ENCODE data around the gene PALLD. TPM values are rescaled to one million over a fixed set of nuclear protein-coding genes. Genes with fewer than 3 reads are reported as not detected.

PALLD gene
- total RNA-seq, 2 donors from 2014 or later = 11.3 to 49.1 TPM

- no peaks in the 10 kb centered on the region for H3K36me3 Mint-ChIP-seq (ENCODE audit: low read depth)
Measured at GRCh38 chr4:168651374-168651773, 154.5 kb downstream of the PALLD start.

GRCh38 chr4:168651864-168652263 lies 155.0 kb downstream of the PALLD start:
- Mint-ChIP-seq H3K27me3 (peaks cover 15% of the 10 kb centered on the region), H3K27ac (no peak overlapping the region), H3K9me3 (no peaks in the 10 kb centered on the region), H3K4me1 (no peaks in the 10 kb centered on the region), H3K4me3 (no peak overlapping the region), H3K36me3 (ENCODE audit: low read depth) (no peaks in the 10 kb centered on the region)
- no peak for ATAC-seq (replicated peaks)

More at GRCh38 chr4:168651374-168651773, 154.5 kb downstream of the PALLD start:
- Mint-ChIP-seq H3K27me3 (peaks cover 15% of the 10 kb centered on the region), H3K4me1 (no peaks in the 10 kb centered on the region), H3K9me3 (no peaks in the 10 kb centered on the region), H3K4me3 (no peak overlapping the region), H3K27ac (no peak overlapping the region)
- ATAC-seq (replicated peaks) = no peak

DNA sequence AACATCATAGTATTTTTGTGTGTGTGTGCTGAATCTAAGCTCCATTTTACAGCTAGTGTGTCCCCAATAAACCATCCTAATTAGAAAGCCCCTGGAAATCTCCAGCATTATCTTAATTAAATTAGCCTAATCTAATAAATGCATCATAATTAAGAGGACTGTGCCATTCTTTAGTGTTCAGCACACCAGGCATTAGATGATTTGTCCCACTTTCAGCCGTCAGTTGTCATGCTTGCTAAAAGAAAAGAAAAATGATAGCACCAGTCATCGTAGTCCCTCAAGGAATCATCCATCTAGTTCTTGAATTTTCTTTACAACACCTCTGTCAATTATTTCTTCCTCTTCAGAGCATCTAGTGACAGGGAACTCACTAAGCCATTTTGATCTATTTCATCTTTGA lies 155.9 kb downstream of the PALLD start:
- Mint-ChIP-seq H3K9me3 (no peaks in the 10 kb centered on the region), H3K4me1 (no peaks in the 10 kb centered on the region), H3K27me3 (peaks cover 22% of the 10 kb centered on the region), H3K27ac (no peak overlapping the region), H3K4me3 (no peak overlapping the region), H3K36me3 (ENCODE audit: low read depth) (no peaks in the 10 kb centered on the region)
- ATAC-seq (replicated peaks) = no peak

GRCh38 chr4:168654104-168654847 lies 157.4 kb downstream of the PALLD start:
- H3K4me1 Mint-ChIP-seq = no peaks in the 10 kb centered on the region
- ATAC-seq (replicated peaks) = no peak
- H3K27ac Mint-ChIP-seq = no peak overlapping the region

DNA sequence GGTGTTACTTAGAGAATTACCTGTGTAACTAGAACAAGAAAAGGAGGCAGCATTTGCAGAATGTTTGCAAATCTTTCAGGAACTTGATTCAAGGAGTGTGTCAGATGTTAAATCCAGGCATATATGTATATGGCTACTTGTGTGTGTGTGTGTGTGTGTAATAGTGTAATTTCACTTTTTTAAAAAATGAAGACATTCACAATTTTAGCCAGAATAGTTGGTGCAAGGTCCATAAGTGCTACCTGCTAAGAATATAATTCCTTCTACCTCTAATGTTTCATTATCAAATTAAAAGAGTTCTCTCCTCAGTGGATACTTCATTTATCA lies 158.0 kb downstream of the PALLD start:
- Mint-ChIP-seq H3K27me3 (peaks cover 22% of the 10 kb centered on the region), H3K27ac (no peak overlapping the region), H3K4me1 (no peaks in the 10 kb centered on the region), H3K4me3 (no peak overlapping the region), H3K36me3 (ENCODE audit: low read depth) (no peaks in the 10 kb centered on the region), H3K9me3 (no peaks in the 10 kb centered on the region)
- ATAC-seq (replicated peaks) = no peak

More at GRCh38 chr4:168654104-168654847, 157.4 kb downstream of the PALLD start:
- Mint-ChIP-seq H3K27me3 (peaks cover 22% of the 10 kb centered on the region), H3K4me3 (no peak overlapping the region), H3K36me3 (ENCODE audit: low read depth) (no peaks in the 10 kb centered on the region), H3K9me3 (no peaks in the 10 kb centered on the region)

DNA sequence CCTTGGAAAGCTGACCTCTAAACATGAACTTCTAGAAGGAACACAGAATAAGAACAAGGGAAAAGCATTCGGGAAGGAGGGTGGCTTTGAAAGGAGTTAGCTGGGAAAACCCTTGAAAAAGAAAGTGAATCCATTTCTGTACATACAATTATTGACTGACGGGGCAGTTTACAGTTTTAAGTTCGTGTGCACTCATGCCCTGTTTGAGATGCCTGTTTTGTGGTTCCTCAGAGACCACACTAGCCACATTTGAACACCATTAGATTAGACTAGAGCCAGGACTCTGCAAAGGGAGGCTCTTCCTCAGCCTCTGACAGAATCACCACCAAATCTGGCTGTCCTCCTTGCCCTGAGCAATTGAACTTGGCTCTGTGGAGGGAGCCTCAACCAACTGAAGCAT lies 158.3 kb downstream of the PALLD start:
- H3K4me1 Mint-ChIP-seq = no peaks in the 10 kb centered on the region
- ATAC-seq (replicated peaks) = no peak
- peaks cover 22% of the 10 kb centered on the region for H3K27me3 Mint-ChIP-seq

GRCh38 chr4:168656055-168656660 lies 159.3 kb downstream of the PALLD start:
- H3K9me3 Mint-ChIP-seq = no peaks in the 10 kb centered on the region
- H3K4me1 Mint-ChIP-seq = no peaks in the 10 kb centered on the region
- peaks cover 22% of the 10 kb centered on the region for H3K27me3 Mint-ChIP-seq
- ATAC-seq (replicated peaks) = no peak
- H3K27ac Mint-ChIP-seq = no peak overlapping the region
- H3K36me3 Mint-ChIP-seq (ENCODE audit: low read depth) = no peaks in the 10 kb centered on the region
- H3K4me3 Mint-ChIP-seq = no peak overlapping the region

More for the DNA sequence above, 158.3 kb downstream of the PALLD start:
- Mint-ChIP-seq H3K9me3 (no peaks in the 10 kb centered on the region), H3K4me3 (no peak overlapping the region), H3K27ac (no peak overlapping the region), H3K36me3 (ENCODE audit: low read depth) (no peaks in the 10 kb centered on the region)

GRCh38 chr4:168656946-168657473 lies 160.2 kb downstream of the PALLD start:
- H3K27ac Mint-ChIP-seq = no peak overlapping the region
- H3K27me3 Mint-ChIP-seq = peaks cover 15% of the 10 kb centered on the region
- H3K4me3 Mint-ChIP-seq = no peak overlapping the region
- no peaks in the 10 kb centered on the region for H3K4me1 Mint-ChIP-seq
- no peak for ATAC-seq (replicated peaks)
- no peaks in the 10 kb centered on the region for H3K36me3 Mint-ChIP-seq (ENCODE audit: low read depth)
- H3K9me3 Mint-ChIP-seq = no peaks in the 10 kb centered on the region

DNA sequence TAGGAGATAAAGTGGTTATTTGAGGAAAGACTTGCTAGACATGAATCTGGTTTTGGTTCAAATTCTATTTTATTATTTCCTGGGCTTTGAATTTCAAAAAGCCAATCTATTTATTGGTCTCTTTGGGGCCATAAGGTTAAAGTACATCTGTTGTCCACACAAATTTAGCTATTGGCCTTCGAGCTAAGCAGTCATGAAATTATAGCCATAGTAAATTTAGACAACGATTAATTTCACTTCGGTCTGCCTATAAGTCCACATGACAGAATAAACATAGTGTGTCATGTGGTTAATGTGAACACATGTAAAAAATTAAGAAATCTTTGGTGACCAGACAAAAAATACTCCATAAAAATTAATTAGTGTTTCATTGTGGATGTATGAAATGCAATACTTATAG lies 161.9 kb downstream of the PALLD start:
- H3K9me3 Mint-ChIP-seq = no peaks in the 10 kb centered on the region
- ATAC-seq (replicated peaks) = no peak

GRCh38 chr4:168659741-168660465 lies 163.1 kb downstream of the PALLD start:
- no peak overlapping the region for H3K4me3 Mint-ChIP-seq

More for the DNA sequence above, 161.9 kb downstream of the PALLD start:
- no peak overlapping the region for H3K27ac Mint-ChIP-seq
- no peaks in the 10 kb centered on the region for H3K36me3 Mint-ChIP-seq (ENCODE audit: low read depth)
- no peak overlapping the region for H3K4me3 Mint-ChIP-seq
- peaks cover 19% of the 10 kb centered on the region for H3K27me3 Mint-ChIP-seq
- H3K4me1 Mint-ChIP-seq = no peaks in the 10 kb centered on the region

DNA sequence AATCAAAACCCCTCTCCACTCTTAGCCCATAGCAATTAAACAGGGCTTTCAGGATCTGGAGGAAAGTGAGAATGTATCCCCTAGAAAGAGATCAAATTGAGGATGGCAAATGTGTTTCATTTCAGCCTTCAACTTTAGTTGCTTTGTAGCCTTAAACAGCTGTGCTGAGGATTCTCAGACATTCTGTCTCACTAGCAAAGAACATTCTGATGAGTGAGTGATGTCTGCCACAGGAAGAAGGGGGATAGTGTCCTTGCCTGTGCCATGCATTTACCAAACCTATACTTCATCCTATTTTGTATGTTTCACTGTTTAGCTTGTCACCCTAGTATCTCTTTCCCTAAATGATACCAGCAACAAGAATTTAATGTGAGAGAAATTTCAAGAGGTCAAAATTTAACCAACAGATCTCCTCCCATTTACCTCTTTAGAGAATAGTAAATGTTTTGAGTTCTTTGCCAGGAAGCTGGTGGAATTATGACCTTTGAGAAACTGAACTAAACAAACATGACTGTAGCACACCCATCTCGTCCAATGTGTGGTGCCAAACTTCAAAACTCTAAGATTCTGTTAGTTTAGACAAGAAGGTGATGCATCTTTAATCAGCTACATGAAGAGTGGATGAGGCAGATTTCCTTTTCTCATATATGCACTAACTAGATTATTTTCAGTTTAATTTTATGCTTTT lies 165.6 kb downstream of the PALLD start:
- peaks cover 11% of the 10 kb centered on the region for H3K27me3 Mint-ChIP-seq
- H3K27ac Mint-ChIP-seq = no peak overlapping the region
- H3K9me3 Mint-ChIP-seq = no peaks in the 10 kb centered on the region
- H3K4me1 Mint-ChIP-seq = no peaks in the 10 kb centered on the region
- H3K36me3 Mint-ChIP-seq (ENCODE audit: low read depth) = no peaks in the 10 kb centered on the region
- no peak for ATAC-seq (replicated peaks)
- H3K4me3 Mint-ChIP-seq = no peak overlapping the region

More at GRCh38 chr4:168659741-168660465, 163.1 kb downstream of the PALLD start:
- H3K4me1 Mint-ChIP-seq = no peaks in the 10 kb centered on the region
- no peaks in the 10 kb centered on the region for H3K36me3 Mint-ChIP-seq (ENCODE audit: low read depth)
- H3K27ac Mint-ChIP-seq = no peak overlapping the region
- peaks cover 14% of the 10 kb centered on the region for H3K27me3 Mint-ChIP-seq
- no peak for ATAC-seq (replicated peaks)
- no peaks in the 10 kb centered on the region for H3K9me3 Mint-ChIP-seq

- ATAC-seq (replicated peaks) = no peak
- Mint-ChIP-seq H3K36me3 (ENCODE audit: low read depth) (no peaks in the 10 kb centered on the region), H3K4me3 (no peak overlapping the region), H3K27me3 (peaks cover 10% of the 10 kb centered on the region), H3K4me1 (no peaks in the 10 kb centered on the region), H3K9me3 (no peaks in the 10 kb centered on the region), H3K27ac (no peak overlapping the region)
Measured at GRCh38 chr4:168664242-168664891, 167.5 kb downstream of the PALLD start.

GRCh38 chr4:168666531-168666930 lies 169.7 kb downstream of the PALLD start:
- peaks cover 10% of the 10 kb centered on the region for H3K27me3 Mint-ChIP-seq
- no peak overlapping the region for H3K4me3 Mint-ChIP-seq
- ATAC-seq (replicated peaks) = no peak
- H3K4me1 Mint-ChIP-seq = no peaks in the 10 kb centered on the region
- no peak overlapping the region for H3K27ac Mint-ChIP-seq
- no peaks in the 10 kb centered on the region for H3K9me3 Mint-ChIP-seq
- no peaks in the 10 kb centered on the region for H3K36me3 Mint-ChIP-seq (ENCODE audit: low read depth)

- Mint-ChIP-seq H3K4me1 (no peaks in the 10 kb centered on the region), H3K9me3 (no peaks in the 10 kb centered on the region), H3K27me3 (peaks cover 10% of the 10 kb centered on the region), H3K27ac (no peak overlapping the region), H3K4me3 (no peak overlapping the region), H3K36me3 (ENCODE audit: low read depth) (no peaks in the 10 kb centered on the region)
- no peak for ATAC-seq (replicated peaks)
Measured at GRCh38 chr4:168667376-168667775, 170.5 kb downstream of the PALLD start.

Measured in activated T-helper 17 cell treated with anti-CD3 and anti-CD28 coated beads, Interleukin-2, amount 50 U/mL, for 72 hours (primary cell).